GM18507 (cell line): ENCODE data around the gene DHX34.

Experiments
- DNase-seq: peaks from one replicate; pipeline ENCODE4 v3.0.0; 2011; ENCODE audit warnings: low read depth; ENCODE audit not compliant: insufficient read length; ENCODE audit errors: extremely low spot score
- FAIRE-seq: peaks from 2 replicates; lab custom pipeline; 2011; peaks lifted over from hg19 to GRCh38; lab: Jason Lieb, UNC

Gene DHX34

DNA sequence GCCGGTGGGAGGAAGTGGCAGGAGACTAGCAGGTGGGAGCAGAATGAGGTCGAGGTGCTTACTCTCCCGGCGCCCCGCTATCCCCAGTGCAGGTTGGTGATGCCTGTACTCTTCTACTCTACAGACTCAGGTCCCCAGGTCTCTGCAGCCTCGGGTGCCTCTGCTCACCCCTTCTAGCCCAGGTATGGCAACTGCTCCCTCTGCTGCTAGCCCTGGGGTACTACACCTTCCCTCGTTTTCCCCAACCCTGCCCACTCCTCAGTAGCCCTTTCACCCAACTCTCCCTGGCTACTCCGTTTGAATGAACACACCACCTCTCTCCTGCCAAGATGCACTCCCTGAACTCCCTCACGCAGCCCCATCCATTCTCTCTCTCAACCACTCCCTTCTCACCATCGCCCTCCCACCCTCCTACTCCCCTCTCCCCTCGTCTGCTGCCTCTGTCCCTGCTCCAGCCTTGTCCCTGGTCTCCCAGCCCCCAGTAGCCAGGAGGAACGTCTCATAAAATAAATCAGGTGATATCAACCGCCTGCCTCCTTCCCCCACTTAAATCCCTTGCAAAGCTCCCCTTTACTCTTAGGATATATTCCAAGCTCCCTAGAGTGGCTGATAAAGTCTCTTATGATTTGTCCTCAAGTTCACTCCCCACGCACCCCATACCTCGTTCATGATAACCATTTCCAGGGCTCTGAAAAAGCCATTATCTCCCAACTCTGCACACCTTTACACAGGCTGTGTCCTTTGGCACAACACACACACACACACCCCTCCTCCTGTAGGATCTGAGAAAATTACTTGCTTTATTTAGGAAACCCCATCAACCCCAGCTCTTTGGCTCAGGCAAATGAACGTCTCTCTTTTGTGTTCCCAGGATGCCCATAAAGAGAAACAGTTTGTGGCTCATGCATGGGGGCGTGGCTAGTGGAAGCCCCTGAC lies 78.4 kb downstream of the DHX34 start:
- FAIRE-seq (peak; percentile 79), DNase-seq (peak; percentile 60)

- FAIRE-seq (peak; percentile 89), DNase-seq (peak; percentile 65)
Measured at GRCh38 chr19:47428177-47428894, 79.2 kb downstream of the DHX34 start.

- DNase-seq (no peak), FAIRE-seq (no peak)
Measured at GRCh38 chr19:47429140-47429793, 80.2 kb downstream of the DHX34 start.

GRCh38 chr19:47430041-47430802 lies 81.1 kb downstream of the DHX34 start:
- no peak for DNase-seq

GRCh38 chr19:47432091-47432490 lies 83.0 kb downstream of the DHX34 start:
- DNase-seq: no peak
- FAIRE-seq: no peak

More at GRCh38 chr19:47430041-47430802, 81.1 kb downstream of the DHX34 start:
- FAIRE-seq: no peak
